ENCODE results near the gene GGA2. TPM values are rescaled to one million over a fixed set of nuclear protein-coding genes. Genes with fewer than 3 reads are reported as not detected.
A peak's percentile ranks its signal among the peaks of the same experiment; 100 is the strongest.
"Not testable (repeated sequence)": the region's sequence is repeated elsewhere in the genome, so short reads cannot be mapped to it uniquely, and the experiment has no call there.

GGA2 gene
- total RNA-seq, 4 donors from 2014 or later: 36.5 to 50.5 (median 41.5) TPM

DNA sequence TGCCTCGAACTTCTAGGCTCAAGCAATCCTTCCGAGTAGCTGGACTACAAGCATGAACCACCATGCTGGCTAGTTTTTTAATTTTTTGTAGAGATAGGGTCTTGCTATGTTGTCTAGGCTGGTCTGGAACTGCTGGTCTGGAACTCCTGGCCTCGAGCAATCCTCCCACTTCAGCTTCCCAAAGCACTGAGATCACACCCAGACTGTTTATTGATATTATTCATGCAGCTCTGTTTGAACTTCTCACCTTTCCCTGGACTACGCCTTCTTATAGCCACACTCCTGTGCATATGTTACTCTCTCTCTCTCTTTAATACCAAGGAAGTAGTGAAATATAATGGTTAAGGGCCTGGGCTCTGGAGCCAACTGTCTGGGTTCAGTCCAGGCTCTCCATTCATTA lies 61.9 kb downstream of the GGA2 start:
- WGBS, 2 donors (ENCODE audit: low coverage in 1 of 2): 49 to 63% methylated on average over 3 to 4 of the region's 4 CpGs
- Histone ChIP-seq H3K27me3 (no peaks in the 10 kb centered on the region), H3K4me1 (peaks cover 0 to 52% (median 4%) of the 10 kb centered on the region in 3 donors), H3K4me3 (no peak overlapping the region), H3K27ac (no peak overlapping the region), H3K9me3 (no peaks in the 10 kb centered on the region), H3K36me3 (peaks cover 0 to 33% of the 10 kb centered on the region in 2 donors)
- TF ChIP-seq CTCF (IDR thresholded peaks at IDR 0.05) (no peak), POLR2AphosphoS5 (IDR thresholded peaks at IDR 0.05) (no peak), EP300 (IDR thresholded peaks at IDR 0.05) (no peak), POLR2A (IDR thresholded peaks at IDR 0.05) (no peak)
- no peak for ATAC-seq

DNA sequence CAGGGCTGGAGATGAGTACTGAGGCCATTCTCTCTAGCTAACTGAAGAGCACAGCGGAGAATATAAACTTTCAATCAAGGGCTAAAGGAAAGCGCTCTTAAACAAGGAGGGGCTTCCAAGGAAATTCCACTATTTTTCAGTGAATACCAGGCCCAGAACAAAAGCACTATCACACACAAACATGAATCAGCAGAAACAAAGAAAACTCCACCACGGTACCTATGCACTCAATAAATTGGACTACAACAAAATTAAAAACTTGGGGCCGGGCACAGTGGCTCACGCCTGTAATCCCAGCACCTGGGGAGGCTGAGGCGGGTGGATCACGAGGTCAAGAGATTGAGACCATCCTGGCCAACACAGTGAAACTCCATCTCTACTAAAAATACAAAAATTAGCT lies 72.8 kb downstream of the GGA2 start:
- H3K9me3 ChIP-seq, H3K27me3 ChIP-seq, ATAC-seq, H3K4me3 ChIP-seq, H3K27ac ChIP-seq: not testable (repeated sequence)
- 87 to 97% methylated on average over 3 to 6 of the region's 7 CpGs for WGBS, 2 donors (ENCODE audit: low coverage in 1 of 2)
- H3K4me1 ChIP-seq: peaks cover 0 to 15% (median 0%) of the 10 kb centered on the region in 3 donors
- peaks cover 0 to 80% of the 10 kb centered on the region in 2 donors for H3K36me3 ChIP-seq

GRCh38 chr16:23436951-23437350 lies 73.3 kb downstream of the GGA2 start:
- no peak overlapping the region for H3K4me3 ChIP-seq
- peaks cover 0 to 15% (median 0%) of the 10 kb centered on the region in 3 donors for H3K4me1 ChIP-seq
- WGBS, 2 donors (ENCODE audit: low coverage in 1 of 2): 92% methylated on average over 4 of the region's 4 CpGs; no CpG with 5 or more reads in 1 of the 2 donors
- no peak overlapping the region for H3K27ac ChIP-seq
- H3K27me3 ChIP-seq: no peaks in the 10 kb centered on the region
- ATAC-seq: no peak
- peaks cover 0 to 80% of the 10 kb centered on the region in 2 donors for H3K36me3 ChIP-seq
- no peak for TF ChIP-seq EP300 (IDR thresholded peaks at IDR 0.05)
- TF ChIP-seq POLR2AphosphoS5 (IDR thresholded peaks at IDR 0.05): no peak
- TF ChIP-seq POLR2A (IDR thresholded peaks at IDR 0.05): no peak
- TF ChIP-seq CTCF (IDR thresholded peaks at IDR 0.05): no peak
- no peaks in the 10 kb centered on the region for H3K9me3 ChIP-seq

DNA sequence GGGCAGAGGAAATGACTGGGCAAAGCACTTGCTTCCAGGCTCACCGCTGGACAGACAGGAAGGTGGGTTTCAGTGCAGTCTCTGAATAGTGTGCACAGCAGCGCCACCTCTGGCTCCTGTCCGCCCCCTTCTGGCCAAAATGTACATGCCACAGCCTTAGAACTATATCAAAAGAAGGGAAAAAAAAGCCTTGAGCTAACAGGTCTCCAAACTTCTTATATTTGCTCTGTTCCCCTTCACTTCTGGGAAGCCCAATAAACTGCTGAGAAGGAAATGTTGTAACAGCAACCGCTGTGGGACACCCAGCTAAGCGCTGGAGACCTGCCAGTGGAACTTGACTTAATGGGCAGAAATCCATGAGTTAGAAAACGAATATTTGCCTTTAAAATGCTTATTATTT lies 74.8 kb downstream of the GGA2 start:
- WGBS, 2 donors (ENCODE audit: low coverage in 1 of 2): 32 to 54% methylated on average over 4 to 6 of the region's 6 CpGs
- no peaks in the 10 kb centered on the region for H3K27me3 ChIP-seq
- H3K4me1 ChIP-seq: peaks cover 0 to 15% (median 0%) of the 10 kb centered on the region in 3 donors
- no peak overlapping the region for H3K4me3 ChIP-seq
- TF ChIP-seq EP300 (IDR thresholded peaks at IDR 0.05): no peak
- TF ChIP-seq POLR2AphosphoS5 (IDR thresholded peaks at IDR 0.05): no peak
- no peak for TF ChIP-seq POLR2A (IDR thresholded peaks at IDR 0.05)
- TF ChIP-seq CTCF (IDR thresholded peaks at IDR 0.05): peak; percentile 65 to 79 (median 73)
- H3K9me3 ChIP-seq: no peaks in the 10 kb centered on the region
- ATAC-seq: peak; percentile 74
- H3K36me3 ChIP-seq: peaks cover 0 to 80% of the 10 kb centered on the region in 2 donors
- H3K27ac ChIP-seq: no peak overlapping the region

- Histone ChIP-seq H3K4me1 (peaks cover 0 to 15% (median 0%) of the 10 kb centered on the region in 3 donors), H3K27me3 (no peaks in the 10 kb centered on the region), H3K9me3 (no peaks in the 10 kb centered on the region), H3K27ac (no peak overlapping the region), H3K36me3 (peaks cover 0 to 80% of the 10 kb centered on the region in 2 donors), H3K4me3 (no peak overlapping the region)
- no peak for ATAC-seq
- 17 to 22% methylated on average over 4 to 6 of the region's 6 CpGs for WGBS, 2 donors (ENCODE audit: low coverage in 1 of 2)
- no peak for TF ChIP-seq POLR2AphosphoS5 (IDR thresholded peaks at IDR 0.05)
- TF ChIP-seq CTCF (IDR thresholded peaks at IDR 0.05): peak; percentile 85 to 91 (median 88)
- TF ChIP-seq EP300 (IDR thresholded peaks at IDR 0.05): no peak
- TF ChIP-seq POLR2A (IDR thresholded peaks at IDR 0.05): no peak
Measured at GRCh38 chr16:23434380-23434779, 75.9 kb downstream of the GGA2 start.

Measured in gastroesophageal sphincter (tissue), 4 donors.